Measurements from ENCODE around the gene THSD8. TPM values are rescaled to one million over a fixed set of nuclear protein-coding genes. Genes with fewer than 3 reads are reported as not detected.

THSD8 gene
- total RNA-seq, 2 experiments from 2014 or later = 27.0 to 31.1 TPM

GRCh38 chr19:12783291-12783848 is 18.5 kb upstream of the THSD8 start:
- Mint-ChIP-seq H3K9me3 (no peaks in the 10 kb centered on the region), H3K27me3 (no peaks in the 10 kb centered on the region), H3K4me3 (peak overlapping the region; percentile 93), H3K27ac (no peak overlapping the region), H3K36me3 (ENCODE audit: low read depth) (no peaks in the 10 kb centered on the region), H3K4me1 (peaks cover 45% of the 10 kb centered on the region)
- ChIA-PET POLR2A (interaction anchor here (2.0 kb wide), 1 partner anchor 9 kb away, joined by 14 read pairs; the partner anchor contains the start of gene JUNB), CTCF (interaction anchor here (0.9 to 4.4 kb wide), 6 partner anchors 11 to 87 kb away, joined by 3 to 65 read pairs (median 5); partner anchors contain the start of genes FBXW9 and JUNB)
- peak; percentile 49 for DNase-seq

- Mint-ChIP-seq H3K36me3 (ENCODE audit: low read depth) (no peaks in the 10 kb centered on the region), H3K4me1 (peaks cover 44% of the 10 kb centered on the region), H3K9me3 (no peaks in the 10 kb centered on the region), H3K27me3 (no peaks in the 10 kb centered on the region), H3K4me3 (peak overlapping the region; percentile 93), H3K27ac (no peak overlapping the region)
- DNase-seq = no peak
- CTCF ChIA-PET = interaction anchor here (4.4 kb wide), 1 partner anchor 10 kb away, joined by 65 read pairs; the partner anchor contains the start of gene JUNB
- POLR2A ChIA-PET = interaction anchor here (2.0 kb wide), 1 partner anchor 8 kb away, joined by 14 read pairs; the partner anchor contains the start of gene JUNB
Measured at GRCh38 chr19:12783849-12784393, 17.9 kb upstream of the THSD8 start.

GRCh38 chr19:12784394-12784870 is 17.4 kb upstream of the THSD8 start:
- Mint-ChIP-seq H3K27me3 (no peaks in the 10 kb centered on the region), H3K36me3 (ENCODE audit: low read depth) (no peaks in the 10 kb centered on the region), H3K27ac (no peak overlapping the region), H3K9me3 (no peaks in the 10 kb centered on the region), H3K4me1 (peaks cover 44% of the 10 kb centered on the region), H3K4me3 (no peak overlapping the region)
- ChIA-PET POLR2A (no interaction called here), CTCF (no interaction called here)
- DNase-seq = peak; percentile 41

GRCh38 chr19:12784871-12785430 is 16.9 kb upstream of the THSD8 start:
- H3K9me3 Mint-ChIP-seq = no peaks in the 10 kb centered on the region
- H3K27ac Mint-ChIP-seq = no peak overlapping the region
- peaks cover 39% of the 10 kb centered on the region for H3K4me1 Mint-ChIP-seq
- no peaks in the 10 kb centered on the region for H3K36me3 Mint-ChIP-seq (ENCODE audit: low read depth)
- ChIA-PET CTCF (interaction anchor here (0.8 kb wide), 1 partner anchor 63 kb away, joined by 3 read pairs; no protein-coding TSS in a partner anchor), POLR2A (no interaction called here)
- H3K27me3 Mint-ChIP-seq = no peaks in the 10 kb centered on the region
- H3K4me3 Mint-ChIP-seq = no peak overlapping the region
- peak; percentile 54 for DNase-seq

DNA sequence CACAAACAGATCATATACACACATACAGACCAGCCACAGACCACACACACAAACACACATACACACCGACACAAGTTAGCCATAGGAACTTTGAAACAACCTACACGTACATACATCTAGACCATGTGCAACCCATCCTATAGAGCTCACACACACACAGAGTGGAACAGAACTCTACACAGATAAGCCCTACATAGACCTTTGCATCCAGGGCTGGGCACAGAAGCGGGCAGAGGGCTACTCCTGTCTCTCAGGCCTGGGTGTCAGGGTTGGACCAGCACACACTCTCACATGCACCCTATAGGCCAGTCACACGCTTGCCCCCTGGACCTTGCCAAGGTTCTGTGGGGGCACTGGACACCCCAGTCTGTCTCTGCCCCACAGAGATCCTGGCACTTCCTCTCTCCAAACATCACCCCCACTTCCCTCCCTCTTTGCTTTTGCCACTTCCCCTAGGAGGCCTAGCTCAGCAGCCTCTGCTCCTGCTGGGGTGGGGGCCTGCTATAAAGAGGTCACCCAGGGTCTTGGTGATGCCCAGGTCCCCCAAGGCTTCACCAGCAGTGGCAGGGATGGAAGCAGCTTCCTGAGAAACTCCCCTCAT is 16.3 kb upstream of the THSD8 start:
- Mint-ChIP-seq H3K36me3 (ENCODE audit: low read depth) (no peaks in the 10 kb centered on the region), H3K27ac (no peak overlapping the region), H3K27me3 (no peaks in the 10 kb centered on the region), H3K4me1 (peaks cover 40% of the 10 kb centered on the region), H3K4me3 (no peak overlapping the region), H3K9me3 (no peaks in the 10 kb centered on the region)
- ChIA-PET CTCF (interaction anchor here (0.8 kb wide), 1 partner anchor 62 kb away, joined by 3 read pairs; no protein-coding TSS in a partner anchor), POLR2A (no interaction called here)
- DNase-seq = no peak

GRCh38 chr19:12786141-12786870 is 15.6 kb upstream of the THSD8 start:
- Mint-ChIP-seq H3K9me3 (no peaks in the 10 kb centered on the region), H3K27me3 (no peaks in the 10 kb centered on the region), H3K36me3 (ENCODE audit: low read depth) (no peaks in the 10 kb centered on the region), H3K27ac (no peak overlapping the region), H3K4me3 (no peak overlapping the region), H3K4me1 (peaks cover 46% of the 10 kb centered on the region)
- CTCF ChIA-PET = interaction anchor here (0.8 to 2.4 kb wide), 4 partner anchors 9 to 62 kb away, joined by 3 to 6 read pairs (median 5); no protein-coding TSS in a partner anchor
- POLR2A ChIA-PET = no interaction called here
- no peak for DNase-seq

DNA sequence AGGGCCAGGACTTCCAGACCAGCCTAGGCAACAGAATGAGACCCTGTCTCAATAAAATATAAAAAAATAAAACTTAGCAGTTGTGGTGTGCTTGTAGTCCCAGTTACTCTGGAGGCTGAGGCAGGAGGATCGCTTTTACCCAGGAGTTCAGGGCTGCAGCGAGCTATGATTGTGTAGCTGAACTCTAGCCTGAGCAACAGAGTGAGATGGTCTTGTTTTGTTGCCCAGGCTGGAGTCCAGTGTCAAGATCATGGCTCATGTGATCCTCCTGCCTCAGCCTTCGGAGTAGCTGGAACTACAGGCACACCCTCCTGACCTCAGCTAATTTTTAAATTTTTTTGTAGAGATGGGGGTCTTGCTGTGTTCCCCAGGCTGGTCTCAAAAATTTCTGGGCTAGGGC is 14.9 kb upstream of the THSD8 start:
- Mint-ChIP-seq H3K4me3 (no peak overlapping the region), H3K4me1 (peaks cover 40% of the 10 kb centered on the region), H3K27me3 (no peaks in the 10 kb centered on the region), H3K36me3 (ENCODE audit: low read depth) (no peaks in the 10 kb centered on the region), H3K27ac (peak overlapping the region; percentile 67), H3K9me3 (no peaks in the 10 kb centered on the region)
- DNase-seq = no peak
- CTCF ChIA-PET = interaction anchor here (0.6 to 2.4 kb wide), 5 partner anchors 9 to 52 kb away, joined by 3 to 6 read pairs (median 4); no protein-coding TSS in a partner anchor
- POLR2A ChIA-PET = no interaction called here

- H3K27me3 Mint-ChIP-seq = no peaks in the 10 kb centered on the region
- no peaks in the 10 kb centered on the region for H3K9me3 Mint-ChIP-seq
- POLR2A ChIA-PET = no interaction called here
- H3K4me1 Mint-ChIP-seq = peaks cover 35% of the 10 kb centered on the region
- CTCF ChIA-PET = interaction anchor here (0.6 to 2.6 kb wide), 6 partner anchors 9 to 51 kb away, joined by 3 to 22 read pairs (median 5); no protein-coding TSS in a partner anchor
- H3K36me3 Mint-ChIP-seq (ENCODE audit: low read depth) = peaks cover 2% of the 10 kb centered on the region
- no peak overlapping the region for H3K4me3 Mint-ChIP-seq
- no peak for DNase-seq
- H3K27ac Mint-ChIP-seq = peak overlapping the region; percentile 67
Measured at GRCh38 chr19:12787458-12787857, 14.4 kb upstream of the THSD8 start.

DNA sequence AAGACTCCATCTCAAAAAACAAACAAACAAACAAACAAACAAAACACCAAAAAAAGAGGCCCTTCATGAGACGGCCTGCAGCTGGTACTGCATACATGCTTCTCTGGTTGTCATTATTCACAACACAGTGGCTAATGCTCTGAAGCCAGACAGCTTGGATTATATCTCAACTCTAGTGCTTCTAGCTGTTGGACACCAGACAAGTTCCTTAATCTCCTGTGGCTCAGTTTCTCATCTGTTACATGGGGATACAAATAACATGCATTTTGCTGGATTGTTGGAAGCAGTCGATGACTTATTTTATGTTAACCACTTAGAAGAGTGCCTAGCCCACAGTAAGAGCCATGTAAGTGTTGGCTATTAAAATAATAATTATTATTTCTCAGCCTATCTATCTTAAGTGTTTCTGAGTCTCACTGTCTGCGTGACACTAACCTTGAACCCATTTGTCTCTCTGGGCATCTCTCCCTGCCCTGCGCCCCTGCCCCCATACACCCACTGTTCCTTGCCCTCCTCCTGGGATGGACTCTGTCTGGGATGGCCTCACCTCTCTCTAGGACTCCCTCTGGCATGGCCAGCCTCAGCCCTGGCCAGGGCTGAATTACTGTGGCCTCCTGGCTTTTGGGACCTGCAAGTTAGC is 13.7 kb upstream of the THSD8 start:
- Mint-ChIP-seq H3K4me3 (peak overlapping the region; percentile 84), H3K4me1 (peaks cover 34% of the 10 kb centered on the region), H3K9me3 (no peaks in the 10 kb centered on the region), H3K36me3 (ENCODE audit: low read depth) (peaks cover 7% of the 10 kb centered on the region), H3K27ac (peak overlapping the region; percentile 76), H3K27me3 (no peaks in the 10 kb centered on the region)
- POLR2A ChIA-PET = no interaction called here
- CTCF ChIA-PET = interaction anchor here (1.2 to 2.6 kb wide), 3 partner anchors 8 to 15 kb away, joined by 3 to 22 read pairs (median 6); no protein-coding TSS in a partner anchor
- DNase-seq = no peak

DNA sequence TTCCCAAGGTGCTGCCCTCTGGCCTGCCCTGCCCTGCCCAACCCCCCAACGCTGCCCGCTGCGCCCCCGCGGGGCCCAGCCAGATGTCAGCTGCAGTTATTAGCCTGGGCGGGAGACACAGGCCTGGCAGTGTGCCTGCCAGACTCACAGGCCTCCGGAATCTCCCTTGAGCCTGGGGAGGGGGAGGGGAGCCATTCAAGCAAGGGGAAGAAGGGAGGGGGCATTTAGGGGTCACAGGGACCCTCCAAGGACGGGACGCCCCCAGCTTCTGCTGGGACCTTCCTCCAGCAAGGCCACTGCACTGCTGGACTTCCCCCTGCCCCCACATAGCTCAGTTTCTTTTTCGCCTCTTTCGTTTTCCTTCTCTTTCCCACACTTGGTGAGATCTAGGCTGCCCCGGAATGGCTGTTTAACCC is 13.2 kb upstream of the THSD8 start:
- ChIA-PET CTCF (interaction anchor here (0.8 to 2.6 kb wide), 4 partner anchors 8 to 1820 kb away, joined by 3 to 22 read pairs (median 4); no protein-coding TSS in a partner anchor), POLR2A (interaction anchor here (0.6 to 1.0 kb wide), 2 partner anchors 11 to 107 kb away, joined by 3 to 7 read pairs; partner anchors contain the start of gene DHPS)
- H3K27ac Mint-ChIP-seq = peak overlapping the region; percentile 95
- peaks cover 29% of the 10 kb centered on the region for H3K4me1 Mint-ChIP-seq
- peak overlapping the region; percentile 84 for H3K4me3 Mint-ChIP-seq
- H3K27me3 Mint-ChIP-seq = no peaks in the 10 kb centered on the region
- DNase-seq = no peak
- peaks cover 10% of the 10 kb centered on the region for H3K36me3 Mint-ChIP-seq (ENCODE audit: low read depth)
- no peaks in the 10 kb centered on the region for H3K9me3 Mint-ChIP-seq

DNA sequence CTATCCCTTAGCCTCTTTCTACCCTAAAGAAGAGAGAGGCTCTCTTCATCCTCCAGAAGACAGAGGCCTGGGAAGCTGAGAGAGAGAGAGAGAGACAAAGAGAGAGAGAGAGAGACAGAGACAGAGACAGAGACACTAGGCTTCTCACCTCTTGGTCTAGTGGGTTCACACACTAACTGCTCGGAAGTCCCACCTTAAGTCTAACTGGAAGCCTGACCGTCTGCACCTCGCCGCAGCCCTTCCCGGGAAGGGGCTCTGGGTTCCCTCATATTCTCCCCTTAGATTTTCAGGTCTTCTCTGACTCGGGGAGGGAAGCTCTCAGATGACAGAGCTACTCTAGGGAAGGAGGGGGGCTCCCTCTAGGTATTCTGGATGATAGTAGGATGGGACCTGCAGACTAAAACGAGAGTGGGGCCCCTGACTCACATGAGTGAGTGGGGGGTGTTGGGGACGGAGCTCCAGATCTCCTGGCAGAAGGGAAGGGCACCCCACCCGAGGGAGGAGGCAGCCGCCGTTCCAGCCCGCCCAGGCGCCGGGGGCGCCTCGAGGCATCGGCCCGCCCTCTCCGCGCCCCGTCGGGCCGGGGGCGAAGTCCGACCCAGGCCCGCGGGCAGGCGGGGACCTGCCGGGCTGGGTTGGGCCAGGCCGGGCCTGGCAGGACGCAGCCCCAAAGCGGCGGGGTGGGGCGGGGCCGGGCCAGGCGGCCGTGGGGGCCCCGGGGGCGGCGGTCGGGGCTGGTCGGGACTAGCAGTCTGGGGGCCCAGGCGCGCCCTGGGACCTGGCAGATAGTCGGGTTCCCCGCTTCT is 12.6 kb upstream of the THSD8 start:
- Mint-ChIP-seq H3K27ac (peak overlapping the region; percentile 95), H3K4me1 (peaks cover 32% of the 10 kb centered on the region), H3K36me3 (ENCODE audit: low read depth) (peaks cover 12% of the 10 kb centered on the region), H3K4me3 (peak overlapping the region; percentile 93), H3K9me3 (no peaks in the 10 kb centered on the region), H3K27me3 (no peaks in the 10 kb centered on the region)
- CTCF ChIA-PET = interaction anchor here (0.8 to 2.6 kb wide), 4 partner anchors 7 to 1821 kb away, joined by 3 to 22 read pairs (median 4); no protein-coding TSS in a partner anchor
- POLR2A ChIA-PET = interaction anchor here (0.6 to 1.0 kb wide), 2 partner anchors 12 to 107 kb away, joined by 3 to 7 read pairs; partner anchors contain the start of gene DHPS
- DNase-seq = no peak

All from activated CD4-positive, alpha-beta T cell treated with anti-CD3 and anti-CD28 coated beads, Interleukin-2, amount 10 ng/mL, durations not matched to agents 7 days and 5 days (primary cell).